C4-2B (cell line): Measurements from ENCODE around the gene ACAA2.

Source experiments
- CTCF ChIP-seq: fragments of 450-650 bp; conservative IDR thresholded peaks from 2 replicates; pipeline ENCODE4 v1.5.1; 2017; ENCODE audit warnings: mild to moderate bottlenecking
- ZFX ChIP-seq: fragments of 450-650 bp; IDR thresholded peaks from 2 replicates; pipeline ENCODE4 v1.6.1; 2017

GRCh38 chr18:49853436-49853835, 40.1 kb upstream of the ACAA2 start:
- TF ChIP-seq CTCF = no peak
- TF ChIP-seq ZFX = no peak
